HepG2 (cell line): ENCODE results near the gene COL5A1. TPM values are rescaled to one million over a fixed set of nuclear protein-coding genes. Genes with fewer than 3 reads are reported as not detected.
A peak's percentile ranks its signal among the peaks of the same experiment; 100 is the strongest.

Experiments used
- BRCA1 ChIP-seq: sonication (generic); formaldehyde crosslinking; IDR thresholded peaks from 2 replicates; pipeline ENCODE4 v1.4.0; 2020; ENCODE audit warnings: missing genetic modification reagents
- CHCHD3 ChIP-seq: sonication (generic); formaldehyde crosslinking; IDR thresholded peaks from 2 replicates; pipeline ENCODE4 v1.8.0; 2022; ENCODE audit warnings: mild to moderate bottlenecking, missing genetic modification reagents, moderate library complexity
- ERF ChIP-seq: IDR thresholded peaks from 2 replicates; pipeline ENCODE4 v1.6.1; 2018; ENCODE audit warnings: missing biosample characterization, missing genetic modification reagents
- FLYWCH1 ChIP-seq: sonication (generic); formaldehyde crosslinking; IDR thresholded peaks from 2 replicates; pipeline ENCODE4 v1.8.1; 2023; ENCODE audit warnings: mild to moderate bottlenecking, missing genetic modification reagents
- GTF3A ChIP-seq: sonication (generic); formaldehyde crosslinking; conservative IDR thresholded peaks from 2 replicates; pipeline ENCODE4 v1.4.0; 2020; ENCODE audit warnings: mild to moderate bottlenecking, missing genetic modification reagents
- IKZF5 ChIP-seq: IDR thresholded peaks from 2 replicates; pipeline ENCODE4 v1.6.1; 2018; ENCODE audit warnings: missing genetic modification reagents, mild to moderate bottlenecking, missing compliant biosample characterization
- IRF2 ChIP-seq: IDR thresholded peaks from 2 replicates; pipeline ENCODE4 v1.6.1; 2018; ENCODE audit warnings: missing genetic modification reagents, missing compliant biosample characterization
- KLF16 ChIP-seq, 2 experiments: sonication (generic) in 1 of 2; formaldehyde crosslinking in 1 of 2; IDR thresholded peaks; 2 replicates each; pipeline versions ENCODE4 v1.6.1 to v1.8.0; 2016 to 2023; ENCODE audit warnings: missing genetic modification reagents in 2 of 2, missing compliant biosample characterization in 1 of 2
- MAX ChIP-seq: IDR thresholded peaks from 2 replicates; pipeline ENCODE4 v1.6.1; 2012; ENCODE audit warnings: inconsistent platforms
- MYC ChIP-seq: sonication (generic); formaldehyde crosslinking; IDR thresholded peaks from 2 replicates; pipeline ENCODE4 v1.9.0; 2021; ENCODE audit warnings: missing genetic modification reagents, borderline replicate concordance
- NCOR1 ChIP-seq: fragments of 200-600 bp; sonication (generic); IDR thresholded peaks from 2 replicates; pipeline ENCODE4 v1.7.0; 2017; ENCODE audit warnings: antibody characterized with exemption, low read length, borderline replicate concordance
- NFKB2 ChIP-seq: sonication (generic); formaldehyde crosslinking; IDR thresholded peaks from 2 replicates; pipeline ENCODE4 v1.4.0; 2020; ENCODE audit warnings: missing genetic modification reagents, borderline replicate concordance
- PHF5A ChIP-seq: IDR thresholded peaks from one replicate; pipeline ENCODE4 v1.6.1; 2018; ENCODE audit warnings: low read depth, missing genetic modification reagents; ENCODE audit not compliant: unreplicated experiment
- SALL1 ChIP-seq: sonication (generic); formaldehyde crosslinking; IDR thresholded peaks from 2 replicates; pipeline ENCODE4 v1.8.0; 2022; ENCODE audit warnings: mild to moderate bottlenecking, missing genetic modification reagents
- SRSF1 ChIP-seq: fragments of 200-400 bp; formaldehyde crosslinking; optimal IDR thresholded peaks from 2 replicates; pipeline ENCODE3; 2017; ENCODE audit warnings: mild to moderate bottlenecking, low read depth, low read length, moderate library complexity
- TARDBP ChIP-seq: sonication (generic); formaldehyde crosslinking; IDR thresholded peaks from 2 replicates; pipeline ENCODE4 v1.8.0; 2022; ENCODE audit warnings: mild to moderate bottlenecking, missing genetic modification reagents
- TBX2 ChIP-seq: sonication (generic); formaldehyde crosslinking; IDR thresholded peaks from 2 replicates; pipeline ENCODE4 v1.5.0; 2020; ENCODE audit warnings: missing genetic modification reagents, mild to moderate bottlenecking, borderline replicate concordance
- UBTF ChIP-seq: sonication (generic); formaldehyde crosslinking; IDR thresholded peaks from 2 replicates; pipeline ENCODE4 v1.4.0; 2020; ENCODE audit warnings: mild to moderate bottlenecking, missing genetic modification reagents
- ZNF180 ChIP-seq: sonication (generic); formaldehyde crosslinking; IDR thresholded peaks from 2 replicates; pipeline ENCODE4 v1.4.0; 2020; ENCODE audit warnings: low read depth, missing genetic modification reagents, borderline replicate concordance
- ZNF256 ChIP-seq: sonication (generic); formaldehyde crosslinking; conservative IDR thresholded peaks from 2 replicates; pipeline ENCODE4 v1.4.0; 2020; ENCODE audit warnings: missing genetic modification reagents
- polyA plus RNA-seq, 8 experiments: library from polyadenylated mRNA; depleted of rRNA in 3 of 8; stranded (reverse) in 7 of 8; unstranded in 1 of 8; fragments of >200 nt; fragmentation: Illumina TruSeq in 4 of 8; extraction: Trizol in 4 of 8; gene quantifications; 2 replicates each; pipeline versions ENCODE4 v1.2.1 to v1.2.3, GENCODE V29; 2011 to 2016; ENCODE audit warnings: low read depth in 4 of 8, missing spikeins in 1 of 8, mixed read lengths in 1 of 8; ENCODE audit not compliant: insufficient read depth in 1 of 8
- total RNA-seq, 5 experiments: library from RNA; depleted of rRNA; stranded (reverse); fragments of >200 nt; fragmentation: Illumina TruSeq; extraction: Trizol; gene quantifications; 2 replicates each; pipeline ENCODE4 v1.2.3, GENCODE V29; 2016; ENCODE audit warnings: low read depth in 1 of 5
- TF ChIP-seq, protein P1 (sequence below): sonication (generic); formaldehyde crosslinking; conservative IDR thresholded peaks from 2 replicates; pipeline ENCODE4 v1.8.0; 2022; ENCODE audit warnings: low read depth, missing genetic modification reagents
- TF ChIP-seq, protein P2 (sequence below): sonication (generic); formaldehyde crosslinking; IDR thresholded peaks from 2 replicates; pipeline ENCODE4 v1.5.0; 2020; ENCODE audit warnings: missing genetic modification reagents

Gene COL5A1
- total and polyA plus RNA-seq, 2 of the 13 experiments (the other 11 are each of a cell fraction or from before 2014, with no cell fraction given), result not detected

DNA sequence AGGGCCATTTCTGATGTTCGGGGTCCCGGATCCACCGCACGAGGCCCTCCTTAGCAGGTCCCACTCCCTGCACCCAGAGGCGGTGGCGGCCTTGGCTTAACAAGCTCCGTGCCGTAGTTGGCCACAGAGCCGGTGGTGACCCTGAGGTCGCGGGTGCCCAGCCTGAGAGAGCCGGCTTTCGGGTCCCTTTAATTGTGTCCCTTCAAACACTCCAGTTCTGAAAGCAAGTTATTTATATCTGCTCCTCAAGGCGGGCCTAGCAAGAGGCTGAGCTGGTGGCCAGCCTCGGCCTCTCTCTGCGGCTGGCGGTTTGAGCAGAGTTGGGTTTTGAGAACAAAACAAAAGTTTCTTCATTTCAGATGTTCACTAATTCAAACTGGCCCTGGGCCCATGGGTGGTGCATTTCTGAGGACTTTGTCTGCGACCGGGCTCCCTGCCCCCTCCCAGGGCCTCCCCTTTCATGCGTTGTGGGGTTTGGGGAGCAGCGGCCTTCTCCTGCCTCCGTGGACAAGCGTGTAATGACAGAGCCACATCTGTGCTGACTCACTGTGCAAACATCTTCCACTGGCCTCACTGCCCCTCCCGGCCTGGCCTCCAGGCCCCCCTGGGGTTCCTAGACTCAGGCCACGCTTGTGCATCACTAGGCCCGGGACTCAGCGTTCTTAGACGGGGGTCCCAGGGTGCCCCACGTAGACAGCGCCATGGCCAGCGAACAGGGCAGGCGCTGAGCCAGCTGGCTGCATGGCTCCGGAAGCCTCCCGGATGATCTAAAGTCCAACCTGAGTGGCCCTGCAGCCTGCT, 49.4 kb upstream of the COL5A1 start (continued):
- TF ChIP-seq ZNF256 (no peak), IRF2 (CRISPR knock-in tag) (no peak), FLYWCH1 (no peak), BRCA1 (no peak), SRSF1 (no peak), MYC (CRISPR knock-in tag) (peak; percentile 32; the same call in 1 of the 2 replicates), TARDBP (CRISPR knock-in tag) (0 out of 2 replicates have a peak, but pooled peaks have one; percentile 30), KLF16 (CRISPR knock-in tag; IDR thresholded peaks at IDR 0.05) (no peak), PHF5A (CRISPR knock-in tag) (no peak), NCOR1 (no peak), TBX2 (CRISPR knock-in tag) (no peak), NFKB2 (CRISPR knock-in tag) (no peak), GTF3A (CRISPR knock-in tag) (no peak), ZNF180 (CRISPR knock-in tag) (no peak), MAX (no peak), IKZF5 (no peak), CHCHD3 (no peak), SALL1 (CRISPR knock-in tag) (peak; percentile 26; the same call in 1 of the 2 replicates), UBTF (peak; percentile 46), ERF (CRISPR knock-in tag) (no peak)
- TF ChIP-seq, protein P1, sequence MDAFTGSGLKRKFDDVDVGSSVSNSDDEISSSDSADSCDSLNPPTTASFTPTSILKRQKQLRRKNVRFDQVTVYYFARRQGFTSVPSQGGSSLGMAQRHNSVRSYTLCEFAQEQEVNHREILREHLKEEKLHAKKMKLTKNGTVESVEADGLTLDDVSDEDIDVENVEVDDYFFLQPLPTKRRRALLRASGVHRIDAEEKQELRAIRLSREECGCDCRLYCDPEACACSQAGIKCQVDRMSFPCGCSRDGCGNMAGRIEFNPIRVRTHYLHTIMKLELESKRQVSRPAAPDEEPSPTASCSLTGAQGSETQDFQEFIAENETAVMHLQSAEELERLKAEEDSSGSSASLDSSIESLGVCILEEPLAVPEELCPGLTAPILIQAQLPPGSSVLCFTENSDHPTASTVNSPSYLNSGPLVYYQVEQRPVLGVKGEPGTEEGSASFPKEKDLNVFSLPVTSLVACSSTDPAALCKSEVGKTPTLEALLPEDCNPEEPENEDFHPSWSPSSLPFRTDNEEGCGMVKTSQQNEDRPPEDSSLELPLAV (CRISPR knock-in tag), result no peak
- TF ChIP-seq, protein P2, sequence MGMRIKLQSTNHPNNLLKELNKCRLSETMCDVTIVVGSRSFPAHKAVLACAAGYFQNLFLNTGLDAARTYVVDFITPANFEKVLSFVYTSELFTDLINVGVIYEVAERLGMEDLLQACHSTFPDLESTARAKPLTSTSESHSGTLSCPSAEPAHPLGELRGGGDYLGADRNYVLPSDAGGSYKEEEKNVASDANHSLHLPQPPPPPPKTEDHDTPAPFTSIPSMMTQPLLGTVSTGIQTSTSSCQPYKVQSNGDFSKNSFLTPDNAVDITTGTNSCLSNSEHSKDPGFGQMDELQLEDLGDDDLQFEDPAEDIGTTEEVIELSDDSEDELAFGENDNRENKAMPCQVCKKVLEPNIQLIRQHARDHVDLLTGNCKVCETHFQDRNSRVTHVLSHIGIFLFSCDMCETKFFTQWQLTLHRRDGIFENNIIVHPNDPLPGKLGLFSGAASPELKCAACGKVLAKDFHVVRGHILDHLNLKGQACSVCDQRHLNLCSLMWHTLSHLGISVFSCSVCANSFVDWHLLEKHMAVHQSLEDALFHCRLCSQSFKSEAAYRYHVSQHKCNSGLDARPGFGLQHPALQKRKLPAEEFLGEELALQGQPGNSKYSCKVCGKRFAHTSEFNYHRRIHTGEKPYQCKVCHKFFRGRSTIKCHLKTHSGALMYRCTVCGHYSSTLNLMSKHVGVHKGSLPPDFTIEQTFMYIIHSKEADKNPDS, result no peak
